ENCODE measurements around the gene WDR76. TPM values are rescaled to one million over a fixed set of nuclear protein-coding genes. Genes with fewer than 3 reads are reported as not detected.

Gene WDR76
- total RNA-seq, 1 experiment from 2014 or later: 29.6 TPM

GRCh38 chr15:43893956-43894355 is 67.2 kb downstream of the WDR76 start:
- TF ChIP-seq, protein P1, sequence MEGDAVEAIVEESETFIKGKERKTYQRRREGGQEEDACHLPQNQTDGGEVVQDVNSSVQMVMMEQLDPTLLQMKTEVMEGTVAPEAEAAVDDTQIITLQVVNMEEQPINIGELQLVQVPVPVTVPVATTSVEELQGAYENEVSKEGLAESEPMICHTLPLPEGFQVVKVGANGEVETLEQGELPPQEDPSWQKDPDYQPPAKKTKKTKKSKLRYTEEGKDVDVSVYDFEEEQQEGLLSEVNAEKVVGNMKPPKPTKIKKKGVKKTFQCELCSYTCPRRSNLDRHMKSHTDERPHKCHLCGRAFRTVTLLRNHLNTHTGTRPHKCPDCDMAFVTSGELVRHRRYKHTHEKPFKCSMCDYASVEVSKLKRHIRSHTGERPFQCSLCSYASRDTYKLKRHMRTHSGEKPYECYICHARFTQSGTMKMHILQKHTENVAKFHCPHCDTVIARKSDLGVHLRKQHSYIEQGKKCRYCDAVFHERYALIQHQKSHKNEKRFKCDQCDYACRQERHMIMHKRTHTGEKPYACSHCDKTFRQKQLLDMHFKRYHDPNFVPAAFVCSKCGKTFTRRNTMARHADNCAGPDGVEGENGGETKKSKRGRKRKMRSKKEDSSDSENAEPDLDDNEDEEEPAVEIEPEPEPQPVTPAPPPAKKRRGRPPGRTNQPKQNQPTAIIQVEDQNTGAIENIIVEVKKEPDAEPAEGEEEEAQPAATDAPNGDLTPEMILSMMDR (conservative IDR thresholded peaks at IDR 0.05): no peak
- no peak overlapping the region for H2BK12ac ChIP-seq (ENCODE audit: insufficient read length, low read depth, low read length)

More at GRCh38 chr15:43893956-43894355, 67.2 kb downstream of the WDR76 start:
- Histone ChIP-seq H3K27me3 (ENCODE audit: insufficient read depth, low read length) (no peaks in the 10 kb centered on the region), H2BK5ac (ENCODE audit: insufficient read length, low read length) (no peak overlapping the region), H2AFZ (ENCODE audit: low read length) (no peak overlapping the region), H3K79me2 (ENCODE audit: insufficient read depth, low read length) (no peaks in the 10 kb centered on the region), H4K20me1 (ENCODE audit: control insufficient read depth, insufficient read depth, insufficient read length) (no peaks in the 10 kb centered on the region), H2BK20ac (ENCODE audit: low read depth, low read length, poor library complexity, severe bottlenecking) (no peak overlapping the region), H3K9me3 (ENCODE audit: control insufficient read depth, low read depth, low read length) (no peaks in the 10 kb centered on the region), H3K23me2 (ENCODE audit: insufficient read length, low read depth, low read length, poor library complexity, severe bottlenecking) (no peaks in the 10 kb centered on the region), H3K23ac (ENCODE audit: insufficient read length, low read depth, low read length) (no peak overlapping the region), H3K27ac (ENCODE audit: insufficient read length, low read depth, low read length) (no peak overlapping the region), H3K18ac (ENCODE audit: insufficient read length, low read depth, low read length) (no peak overlapping the region), H2AK5ac (ENCODE audit: insufficient read length, low read length) (no peak overlapping the region), H3T11ph (ENCODE audit: low read length) (no peak overlapping the region), H3K9ac (ENCODE audit: extremely low read depth, insufficient read length, low read length) (no peak overlapping the region), H3K79me1 (ENCODE audit: insufficient read depth, low read depth, low read length, poor library complexity, severe bottlenecking) (no peaks in the 10 kb centered on the region), H2BK15ac (ENCODE audit: low read depth, low read length) (no peak overlapping the region), H3K56ac (ENCODE audit: insufficient read length, low read depth, low read length) (no peak overlapping the region), H3K14ac (ENCODE audit: insufficient read depth, low read length) (no peak overlapping the region), H3K4me1 (ENCODE audit: insufficient read depth, low read length) (no peaks in the 10 kb centered on the region; the same call in 1 of the 2 replicates), H4K91ac (ENCODE audit: insufficient read length, low read depth, low read length) (no peak overlapping the region), H4K5ac (ENCODE audit: insufficient read length, low read depth, low read length) (no peak overlapping the region), H3K4ac (ENCODE audit: low read depth, low read length) (no peak overlapping the region), H4K8ac (replicated peaks; ENCODE audit: insufficient read length, low read depth, low read length) (no peak overlapping the region), H3K4me2 (ENCODE audit: insufficient read depth, insufficient read length, low read length) (no peak overlapping the region), H2BK120ac (ENCODE audit: low read depth, low read length, poor library complexity, severe bottlenecking) (no peak overlapping the region)
- WGBS (ENCODE audit: extremely low coverage, insufficient read length, low lambda C conversion rate): no CpG with 5 or more reads among the region's 1 CpG
- no peak for DNase-seq
- no peak overlapping the region for H3K4me3 Mint-ChIP-seq
- peaks cover 0 to 10% (median 4%) of the 10 kb centered on the region in 3 experiments; a peak in 3 of 7 replicates for H3K36me3 Mint-ChIP-seq (ENCODE audit: insufficient read depth in 1 of 3, low read depth in 3 of 3)
- no peaks in the 10 kb centered on the region; the same call in 1 of the 2 replicates for H3K27me3 Mint-ChIP-seq (ENCODE audit: low read depth)
- H3K9me3 Mint-ChIP-seq: no peaks in the 10 kb centered on the region
- peaks cover 8 to 10% of the 10 kb centered on the region in 2 experiments; a peak in 3 of 4 replicates for H3K4me1 Mint-ChIP-seq
- peak overlapping the region in 2 of 3 experiments; percentile 4 to 37; a peak in 4 of 7 replicates for H3K27ac Mint-ChIP-seq
